CD4-positive, alpha-beta memory T cell (primary cell): ENCODE measurements around the gene OR2K2. TPM values are rescaled to one million over a fixed set of nuclear protein-coding genes. Genes with fewer than 3 reads are reported as not detected.
"Not testable (repeated sequence)": the region's sequence is repeated elsewhere in the genome, so short reads cannot be mapped to it uniquely, and the experiment has no call there.

Source experiments
- CTCF ChIA-PET: fragments of 350-600 bp; sonication (Branson Sonifier 250); formaldehyde crosslinking; loops from one replicate; lab custom pipeline; 2021; ENCODE audit warnings: inconsistent platforms; ENCODE audit not compliant: partially characterized antibody; lab: Charles Lee
- POLR2A ChIA-PET: fragments of 350-600 bp; sonication (Branson Sonifier 250); formaldehyde crosslinking; loops from one replicate; lab custom pipeline; 2021; ENCODE audit not compliant: partially characterized antibody; lab: Charles Lee
- DNase-seq, 5 donors: peaks; one replicate each; pipeline versions ENCODE4 v3.0.0 to v3.0.0-alpha.2; 2020 to 2022; ENCODE audit warnings: mixed read lengths in 1 of 5
- H3K27ac ChIP-seq: one replicate; pipeline ENCODE4 v1.7.0; 2013; ENCODE audit warnings: low read depth, low read length
- H3K27me3 ChIP-seq: 2 replicates; pipeline ENCODE4 v1.7.0; 2013; ENCODE audit warnings: mild to moderate bottlenecking, low read length, moderate library complexity; ENCODE audit not compliant: insufficient read depth
- H3K36me3 ChIP-seq: 2 replicates; pipeline ENCODE4 v1.7.0; 2013; ENCODE audit warnings: mild to moderate bottlenecking, low read length, moderate library complexity; ENCODE audit not compliant: insufficient read depth
- H3K4me1 ChIP-seq: 2 replicates; pipeline ENCODE4 v1.7.0; 2013; ENCODE audit warnings: mild to moderate bottlenecking, low read length, moderate library complexity; ENCODE audit not compliant: insufficient read depth
- H3K4me3 ChIP-seq, 2 donors: one replicate each; pipeline ENCODE4 v1.7.0; 2013; ENCODE audit warnings: low read length in 2 of 2, mild to moderate bottlenecking in 1 of 2
- H3K9me3 ChIP-seq, 2 donors: one replicate each; pipeline ENCODE4 v1.7.0; 2013; ENCODE audit warnings: low read length in 2 of 2, control low read depth in 1 of 2; ENCODE audit not compliant: control insufficient read depth in 1 of 2
- H3K27ac Mint-ChIP-seq, 7 donors: one replicate each; pipeline ENCODE4 v1.8.0; 2020 to 2021; ENCODE audit warnings: mixed read lengths in 7 of 7, mild to moderate bottlenecking in 6 of 7, inconsistent platforms in 3 of 7, moderate library complexity in 3 of 7
- H3K27me3 Mint-ChIP-seq, 2 donors: one replicate each; pipeline ENCODE4 v1.8.0; 2020 to 2021; ENCODE audit warnings: mixed read lengths in 2 of 2
- H3K36me3 Mint-ChIP-seq, 2 donors: one replicate each; pipeline ENCODE4 v1.8.0; 2020 to 2021; ENCODE audit warnings: mixed read lengths in 2 of 2, inconsistent platforms in 1 of 2, mild to moderate bottlenecking in 1 of 2
- H3K4me1 Mint-ChIP-seq, 4 donors: one replicate each; pipeline ENCODE4 v1.8.0; 2020 to 2021; ENCODE audit warnings: mixed read lengths in 4 of 4, mild to moderate bottlenecking in 1 of 4
- H3K4me3 Mint-ChIP-seq, 8 donors: one replicate each; pipeline ENCODE4 v1.8.0; 2020 to 2021; ENCODE audit warnings: mixed read lengths in 8 of 8, mild to moderate bottlenecking in 7 of 8, moderate library complexity in 6 of 8, inconsistent platforms in 3 of 8
- H3K9me3 Mint-ChIP-seq, 8 donors: one replicate each; pipeline ENCODE4 v1.8.0; 2020 to 2021; ENCODE audit warnings: mixed read lengths in 8 of 8, mild to moderate bottlenecking in 5 of 8, inconsistent platforms in 3 of 8, moderate library complexity in 1 of 8
- intact Hi-C: fragments of 100-400 bp; cut with micrococcal nuclease; formaldehyde crosslinking; loops from one replicate; pipeline ENCODE4 v1.15.1; 2023
- polyA plus RNA-seq, 2 donors: library from polyadenylated mRNA; unstranded; fragments of 300-500 nt; fragmentation: Illumina TruSeq; gene quantifications; one replicate each; pipeline ENCODE4 v1.2.3, GENCODE V29; 2021
- total RNA-seq, 2 experiments: library from RNA; stranded (reverse); gene quantifications; one replicate each; pipeline ENCODE4 v1.2.3, GENCODE V29; 2021

The OR2K2 gene
- total and polyA plus RNA-seq, 4 experiments from 2014 or later, result not detected

DNA sequence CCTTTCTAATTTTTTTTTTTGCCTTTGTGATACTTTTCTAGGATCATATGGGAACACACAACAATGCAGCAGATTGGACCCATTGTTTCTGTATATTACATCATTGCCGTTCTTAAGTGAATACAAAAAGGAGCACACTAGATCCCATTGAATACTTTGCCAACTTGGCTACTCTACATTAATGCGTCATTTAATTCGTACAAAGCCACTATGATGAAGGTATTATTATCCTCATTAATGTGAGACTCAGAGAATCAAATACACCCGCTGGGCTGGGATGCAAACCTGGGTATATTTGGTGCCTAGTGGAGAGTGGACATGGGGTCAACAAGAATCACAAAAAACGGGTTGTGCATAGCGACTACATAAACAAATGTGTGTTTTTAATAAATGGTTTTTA is 31.9 kb downstream of the OR2K2 start:
- intact Hi-C loops, result no loop called here
- no peaks in the 10 kb centered on the region for H3K4me1 ChIP-seq
- H3K4me3 Mint-ChIP-seq, result no peak overlapping the region
- H3K27me3 Mint-ChIP-seq, result peaks cover 3 to 4% of the 10 kb centered on the region in 2 donors
- H3K4me1 Mint-ChIP-seq, result peaks cover 0 to 2% (median 0%) of the 10 kb centered on the region in 4 donors
- POLR2A ChIA-PET, result no interaction called here
- no peak overlapping the region for H3K27ac ChIP-seq
- DNase-seq, result no peak
- no peaks in the 10 kb centered on the region for H3K36me3 Mint-ChIP-seq
- H3K27ac Mint-ChIP-seq, result no peak overlapping the region
- H3K9me3 ChIP-seq, result no peaks in the 10 kb centered on the region
- peaks cover 0 to 7% (median 0%) of the 10 kb centered on the region in 8 donors for H3K9me3 Mint-ChIP-seq
- H3K27me3 ChIP-seq, result no peaks in the 10 kb centered on the region
- H3K4me3 ChIP-seq, result no peak overlapping the region
- H3K36me3 ChIP-seq, result no peaks in the 10 kb centered on the region
- CTCF ChIA-PET, result interaction anchor here (1.1 to 1.5 kb wide), 4 partner anchors 11 to 1114 kb away, joined by 3 to 8 read pairs (median 3); no protein-coding TSS in a partner anchor

DNA sequence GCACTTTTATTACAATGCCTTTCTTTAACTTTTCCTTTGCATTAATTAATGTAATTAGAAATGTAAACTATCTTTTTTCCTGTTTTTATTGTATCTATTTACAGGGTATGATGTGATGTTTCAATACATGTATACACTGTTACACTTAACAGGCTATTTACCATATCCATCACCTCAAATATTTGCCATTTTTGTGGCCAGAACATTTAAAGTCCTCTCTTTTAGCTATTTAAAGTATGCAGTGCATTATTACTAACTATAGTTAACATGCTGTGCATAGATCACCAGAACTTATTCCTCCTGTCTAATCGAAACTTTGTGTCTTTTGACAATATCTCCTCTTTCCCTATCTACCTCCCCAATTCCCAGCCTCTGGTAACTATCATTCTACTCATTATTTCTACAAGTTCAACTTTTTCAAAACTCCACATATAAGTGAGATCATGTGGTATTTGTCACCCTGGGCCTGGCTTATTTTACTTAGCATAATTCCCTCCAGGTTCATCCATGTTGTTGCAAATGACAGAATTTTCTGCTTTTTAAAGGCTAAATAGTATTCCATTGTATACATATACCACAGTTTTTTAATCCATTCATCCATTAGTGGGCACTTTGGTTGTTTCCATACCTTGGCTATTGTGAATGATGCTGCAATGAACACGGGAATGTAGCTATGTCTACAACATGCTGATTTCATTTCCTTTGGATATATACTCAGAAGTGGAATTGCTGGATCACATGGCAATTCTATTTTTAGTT is 32.8 kb downstream of the OR2K2 start:
- Mint-ChIP-seq H3K36me3 (no peaks in the 10 kb centered on the region), H3K9me3 (peaks cover 0 to 7% (median 0%) of the 10 kb centered on the region in 8 donors), H3K27me3 (peaks cover 3 to 4% of the 10 kb centered on the region in 2 donors), H3K4me3 (no peak overlapping the region), H3K27ac (no peak overlapping the region), H3K4me1 (peaks cover 0 to 2% (median 0%) of the 10 kb centered on the region in 4 donors)
- no peaks in the 10 kb centered on the region for H3K27me3 ChIP-seq
- no peaks in the 10 kb centered on the region for H3K9me3 ChIP-seq
- no peak overlapping the region for H3K4me3 ChIP-seq
- DNase-seq, result no peak
- H3K4me1 ChIP-seq, result no peaks in the 10 kb centered on the region
- ChIA-PET CTCF (interaction anchor here (1.2 to 1.5 kb wide), 2 partner anchors 11 to 1113 kb away, joined by 3 to 8 read pairs; no protein-coding TSS in a partner anchor), POLR2A (no interaction called here)
- H3K27ac ChIP-seq, result no peak overlapping the region
- intact Hi-C loops, result no loop called here
- no peaks in the 10 kb centered on the region for H3K36me3 ChIP-seq

DNA sequence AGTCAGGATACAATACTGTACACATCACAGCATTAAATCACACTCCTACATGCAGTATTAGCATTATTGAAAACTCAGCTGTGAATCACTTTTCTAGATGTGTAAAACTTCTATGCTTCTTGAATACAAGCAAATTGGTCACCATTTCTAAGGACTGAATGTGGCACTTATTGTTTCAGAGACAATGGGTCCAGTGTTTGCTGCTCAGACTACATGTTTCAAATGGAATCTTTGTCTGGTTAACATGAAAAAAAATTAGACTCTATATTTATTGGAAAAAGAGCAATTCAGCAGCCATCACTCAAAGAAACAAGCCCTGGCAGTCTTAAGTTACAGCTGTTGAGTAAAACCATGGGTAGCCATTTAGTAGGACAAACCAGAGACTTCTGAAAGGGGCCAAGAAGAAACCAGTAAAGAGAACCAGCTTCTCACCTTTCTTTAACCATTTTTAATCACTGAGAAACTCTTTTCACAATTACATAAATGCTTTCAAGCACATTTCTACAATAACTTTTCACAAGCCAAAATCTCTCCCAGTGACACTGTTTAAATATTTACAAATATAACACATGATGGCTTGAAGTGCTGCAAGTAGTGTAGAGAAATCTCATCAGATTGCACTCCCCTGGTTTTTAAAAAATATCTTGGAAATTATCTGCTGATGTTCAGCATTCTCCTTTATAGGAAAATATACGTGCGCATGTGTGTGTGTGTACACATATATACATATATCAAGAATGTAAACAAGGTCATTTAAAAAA is 35.2 kb downstream of the OR2K2 start:
- no peak for DNase-seq
- ChIA-PET POLR2A (no interaction called here), CTCF (no interaction called here)
- Histone ChIP-seq H3K4me3 (no peak overlapping the region), H3K9me3 (no peaks in the 10 kb centered on the region), H3K4me1 (no peaks in the 10 kb centered on the region), H3K27ac (no peak overlapping the region), H3K36me3 (no peaks in the 10 kb centered on the region), H3K27me3 (no peaks in the 10 kb centered on the region)
- peaks cover 3 to 4% of the 10 kb centered on the region in 2 donors for H3K27me3 Mint-ChIP-seq
- peaks cover 0 to 2% (median 0%) of the 10 kb centered on the region in 4 donors for H3K4me1 Mint-ChIP-seq
- intact Hi-C loops, result no loop called here
- H3K36me3 Mint-ChIP-seq, result no peaks in the 10 kb centered on the region
- no peak overlapping the region for H3K4me3 Mint-ChIP-seq
- peaks cover 0 to 7% (median 0%) of the 10 kb centered on the region in 8 donors for H3K9me3 Mint-ChIP-seq
- no peak overlapping the region for H3K27ac Mint-ChIP-seq

GRCh38 chr9:111287127-111287526 is 42.9 kb downstream of the OR2K2 start:
- Mint-ChIP-seq H3K27me3 (peaks cover 9 to 11% of the 10 kb centered on the region in 2 donors), H3K4me3 (no peak overlapping the region), H3K9me3 (peaks cover 0 to 5% (median 0%) of the 10 kb centered on the region in 8 donors), H3K36me3 (no peaks in the 10 kb centered on the region), H3K4me1 (no peaks in the 10 kb centered on the region), H3K27ac (no peak overlapping the region)
- H3K4me1 ChIP-seq, result no peaks in the 10 kb centered on the region
- intact Hi-C loops, result no loop called here
- ChIA-PET CTCF (interaction anchor here (1.2 to 1.3 kb wide), 2 partner anchors 11 to 14 kb away, joined by 3 read pairs; no protein-coding TSS in a partner anchor), POLR2A (no interaction called here)
- no peaks in the 10 kb centered on the region for H3K9me3 ChIP-seq
- no peak overlapping the region for H3K4me3 ChIP-seq
- no peaks in the 10 kb centered on the region for H3K36me3 ChIP-seq
- no peak for DNase-seq
- no peaks in the 10 kb centered on the region for H3K27me3 ChIP-seq
- no peak overlapping the region for H3K27ac ChIP-seq

- H3K9me3 ChIP-seq, result no peaks in the 10 kb centered on the region
- no peaks in the 10 kb centered on the region for H3K27me3 ChIP-seq
- H3K4me3 Mint-ChIP-seq, result no peak overlapping the region
- peaks cover 20 to 21% of the 10 kb centered on the region in 2 donors for H3K27me3 Mint-ChIP-seq
- H3K4me3 ChIP-seq, result no peak overlapping the region
- no peak overlapping the region for H3K27ac Mint-ChIP-seq
- POLR2A ChIA-PET, result no interaction called here
- no peaks in the 10 kb centered on the region for H3K4me1 ChIP-seq
- intact Hi-C loops, result no loop called here
- H3K36me3 Mint-ChIP-seq, result no peaks in the 10 kb centered on the region
- H3K27ac ChIP-seq, result no peak overlapping the region
- no peaks in the 10 kb centered on the region for H3K36me3 ChIP-seq
- peaks cover 0 to 10% (median 0%) of the 10 kb centered on the region in 8 donors for H3K9me3 Mint-ChIP-seq
- CTCF ChIA-PET, result interaction anchor here (1.3 kb wide), 1 partner anchor 14 kb away, joined by 3 read pairs; no protein-coding TSS in a partner anchor
- H3K4me1 Mint-ChIP-seq, result no peaks in the 10 kb centered on the region
- DNase-seq, result no peak
Observed at GRCh38 chr9:111284703-111285102, 45.3 kb downstream of the OR2K2 start.

DNA sequence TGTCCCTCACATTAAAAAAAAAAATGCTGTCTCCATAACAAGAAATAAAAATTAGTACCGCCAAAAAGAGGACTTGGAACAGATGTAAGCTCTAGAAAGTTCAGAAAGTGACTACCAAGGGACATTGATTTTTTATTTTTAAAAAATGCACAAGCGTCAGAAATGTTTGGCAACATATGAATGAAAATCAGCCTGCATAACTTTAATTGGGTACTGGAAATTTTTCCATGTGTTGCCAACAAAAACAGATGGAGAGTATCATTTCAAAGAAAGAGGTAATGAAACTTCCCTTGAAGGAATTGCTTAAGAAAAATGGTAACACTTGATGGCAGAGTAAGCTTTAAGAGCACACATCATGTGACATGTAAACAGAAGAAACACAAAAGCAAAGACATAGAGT is 47.2 kb downstream of the OR2K2 start:
- no peaks in the 10 kb centered on the region for H3K4me1 Mint-ChIP-seq
- no peak overlapping the region for H3K27ac ChIP-seq
- H3K36me3 Mint-ChIP-seq, result no peaks in the 10 kb centered on the region
- H3K27me3 ChIP-seq, result no peaks in the 10 kb centered on the region
- no peaks in the 10 kb centered on the region for H3K36me3 ChIP-seq
- no peak for DNase-seq
- POLR2A ChIA-PET, result no interaction called here
- H3K9me3 ChIP-seq, result no peaks in the 10 kb centered on the region
- CTCF ChIA-PET, result no interaction called here
- H3K4me1 ChIP-seq, result no peaks in the 10 kb centered on the region
- H3K27me3 Mint-ChIP-seq, result peaks cover 17 to 18% of the 10 kb centered on the region in 2 donors
- no peak overlapping the region for H3K27ac Mint-ChIP-seq
- H3K4me3 ChIP-seq, result no peak overlapping the region
- no peak overlapping the region for H3K4me3 Mint-ChIP-seq
- peaks cover 0 to 10% (median 0%) of the 10 kb centered on the region in 8 donors for H3K9me3 Mint-ChIP-seq
- intact Hi-C loops, result no loop called here

- H3K27me3 ChIP-seq, POLR2A ChIA-PET, H3K36me3 ChIP-seq, H3K27ac Mint-ChIP-seq, H3K4me3 Mint-ChIP-seq, H3K4me3 ChIP-seq, intact Hi-C loops, DNase-seq, H3K4me1 ChIP-seq, H3K27ac ChIP-seq, H3K36me3 Mint-ChIP-seq, H3K9me3 ChIP-seq, H3K4me1 Mint-ChIP-seq: not testable (repeated sequence)
- CTCF ChIA-PET, result interaction anchor here (0.6 kb wide), 1 partner anchor 35 kb away, joined by 3 read pairs; no protein-coding TSS in a partner anchor
- H3K27me3 Mint-ChIP-seq, result peaks cover 15 to 20% of the 10 kb centered on the region in 2 donors
- peaks cover 0 to 10% (median 0%) of the 10 kb centered on the region in 8 donors for H3K9me3 Mint-ChIP-seq
Observed at GRCh38 chr9:111280795-111281194, 49.2 kb downstream of the OR2K2 start.
